ENCODE measurements around the gene KCTD4.
A peak's percentile ranks its signal among the peaks of the same experiment; 100 is the strongest.

KCTD4 gene

DNA sequence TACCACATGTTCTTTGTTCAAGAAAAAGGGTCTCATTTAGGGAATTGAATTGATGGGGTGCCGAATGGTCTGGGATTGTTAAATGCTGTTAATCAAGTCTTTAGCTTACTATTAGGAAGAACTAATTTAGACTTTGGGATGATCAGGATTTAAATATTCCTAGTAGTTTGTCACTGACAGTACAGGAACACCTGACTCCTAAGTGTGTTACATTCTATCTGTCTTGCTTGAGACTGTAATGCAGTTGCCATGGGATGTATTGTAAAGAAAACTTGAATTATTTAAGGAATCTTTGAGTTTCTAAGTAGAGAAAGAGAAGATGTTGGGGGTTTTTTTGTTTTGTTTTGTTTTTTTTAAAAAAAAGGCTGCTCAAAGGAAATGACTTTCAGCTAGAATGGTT lies 17.8 kb upstream of the KCTD4 start:
- TF ChIP-seq, protein P1, sequence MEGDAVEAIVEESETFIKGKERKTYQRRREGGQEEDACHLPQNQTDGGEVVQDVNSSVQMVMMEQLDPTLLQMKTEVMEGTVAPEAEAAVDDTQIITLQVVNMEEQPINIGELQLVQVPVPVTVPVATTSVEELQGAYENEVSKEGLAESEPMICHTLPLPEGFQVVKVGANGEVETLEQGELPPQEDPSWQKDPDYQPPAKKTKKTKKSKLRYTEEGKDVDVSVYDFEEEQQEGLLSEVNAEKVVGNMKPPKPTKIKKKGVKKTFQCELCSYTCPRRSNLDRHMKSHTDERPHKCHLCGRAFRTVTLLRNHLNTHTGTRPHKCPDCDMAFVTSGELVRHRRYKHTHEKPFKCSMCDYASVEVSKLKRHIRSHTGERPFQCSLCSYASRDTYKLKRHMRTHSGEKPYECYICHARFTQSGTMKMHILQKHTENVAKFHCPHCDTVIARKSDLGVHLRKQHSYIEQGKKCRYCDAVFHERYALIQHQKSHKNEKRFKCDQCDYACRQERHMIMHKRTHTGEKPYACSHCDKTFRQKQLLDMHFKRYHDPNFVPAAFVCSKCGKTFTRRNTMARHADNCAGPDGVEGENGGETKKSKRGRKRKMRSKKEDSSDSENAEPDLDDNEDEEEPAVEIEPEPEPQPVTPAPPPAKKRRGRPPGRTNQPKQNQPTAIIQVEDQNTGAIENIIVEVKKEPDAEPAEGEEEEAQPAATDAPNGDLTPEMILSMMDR (IDR thresholded peaks at IDR 0.05; ENCODE audit: insufficient read depth, low read depth, low read length, missing control alignments), result no peak
- H3K4me3 ChIP-seq (ENCODE audit: low read length), result no peak overlapping the region
- no peak for DNase-seq (ENCODE audit: low read depth)

DNA sequence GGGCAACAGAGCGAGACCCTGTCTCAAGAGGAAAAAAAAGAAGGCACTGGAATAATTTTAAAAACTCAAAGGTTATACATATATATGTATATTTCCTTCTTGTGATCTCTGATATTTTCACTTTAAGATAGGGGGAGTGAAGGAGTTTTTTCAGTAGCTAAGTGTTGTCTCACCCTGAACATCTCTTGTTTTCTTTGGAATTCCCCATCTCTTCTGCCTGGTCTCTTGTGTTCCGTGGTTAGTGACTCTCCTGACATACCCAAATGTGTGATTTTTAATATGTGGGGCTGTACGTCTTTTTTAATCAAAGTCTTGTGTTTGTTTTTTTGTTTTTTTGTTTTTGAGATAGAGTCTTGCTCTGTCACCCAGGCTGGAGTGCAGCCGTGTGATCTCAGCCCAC lies 15.3 kb upstream of the KCTD4 start:
- no peak for DNase-seq (ENCODE audit: low read depth)
- H3K4me3 ChIP-seq (ENCODE audit: low read length), result no peak overlapping the region
- TF ChIP-seq, protein P1 (IDR thresholded peaks at IDR 0.05; ENCODE audit: insufficient read depth, low read depth, low read length, missing control alignments), result no peak

DNA sequence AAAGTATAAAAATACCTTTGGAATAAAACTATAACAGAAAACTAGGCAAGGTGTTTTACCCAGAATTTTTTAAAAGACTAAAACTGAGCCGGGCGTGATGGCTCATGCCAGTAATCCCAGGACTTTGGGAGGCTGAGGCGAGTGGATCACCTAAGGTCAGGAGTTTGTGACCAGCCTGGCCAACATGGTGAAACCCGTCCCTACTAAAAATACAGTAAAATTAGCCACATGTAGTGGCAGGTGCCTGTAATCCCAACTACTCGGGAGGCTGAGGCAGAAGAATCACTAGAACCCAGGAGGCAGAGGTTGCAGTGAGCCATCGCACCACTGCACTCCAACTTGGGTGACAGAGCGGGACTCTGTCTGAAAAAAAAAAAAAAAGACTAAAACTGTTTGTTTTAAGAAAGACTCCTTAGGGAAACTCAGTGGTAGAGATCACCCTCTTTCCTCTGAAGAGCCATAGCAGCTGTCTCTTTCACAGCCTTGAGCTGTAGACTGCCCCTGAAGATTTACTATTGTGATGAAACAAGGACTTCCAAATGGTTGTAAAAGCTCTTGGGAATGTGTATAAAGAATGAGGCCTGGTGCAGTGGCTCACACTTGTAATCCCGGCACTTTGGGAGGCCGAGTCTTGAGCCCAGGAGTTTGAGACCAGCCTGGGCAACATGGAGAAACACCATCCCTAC lies 14.7 kb upstream of the KCTD4 start:
- TF ChIP-seq, protein P1 (IDR thresholded peaks at IDR 0.05; ENCODE audit: insufficient read depth, low read depth, low read length, missing control alignments), result no peak
- no peak overlapping the region for H3K4me3 ChIP-seq (ENCODE audit: low read length)
- DNase-seq (ENCODE audit: low read depth), result no peak

DNA sequence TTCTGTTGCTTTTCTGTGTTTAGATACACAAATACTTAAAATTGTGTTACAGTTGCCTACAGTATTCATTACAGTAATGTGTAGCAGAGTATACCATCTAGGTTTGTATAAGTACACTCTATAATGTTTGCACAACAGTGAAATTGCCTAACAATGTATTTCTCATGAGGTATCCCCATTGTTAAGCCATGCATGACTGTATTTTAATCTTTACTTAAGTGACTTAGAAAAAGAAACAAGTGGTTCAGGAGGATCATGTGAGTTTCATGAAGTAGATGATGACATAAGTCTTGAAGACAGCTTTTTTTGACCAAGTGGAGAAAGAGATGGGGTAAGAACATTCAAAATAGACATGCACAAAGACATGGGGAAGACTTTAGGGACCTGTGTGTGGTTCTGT lies 8.4 kb upstream of the KCTD4 start:
- no peak overlapping the region for H3K4me3 ChIP-seq (ENCODE audit: low read length)
- peak; percentile 95 for DNase-seq (ENCODE audit: low read depth)
- TF ChIP-seq, protein P1 (IDR thresholded peaks at IDR 0.05; ENCODE audit: insufficient read depth, low read depth, low read length, missing control alignments), result no peak

DNA sequence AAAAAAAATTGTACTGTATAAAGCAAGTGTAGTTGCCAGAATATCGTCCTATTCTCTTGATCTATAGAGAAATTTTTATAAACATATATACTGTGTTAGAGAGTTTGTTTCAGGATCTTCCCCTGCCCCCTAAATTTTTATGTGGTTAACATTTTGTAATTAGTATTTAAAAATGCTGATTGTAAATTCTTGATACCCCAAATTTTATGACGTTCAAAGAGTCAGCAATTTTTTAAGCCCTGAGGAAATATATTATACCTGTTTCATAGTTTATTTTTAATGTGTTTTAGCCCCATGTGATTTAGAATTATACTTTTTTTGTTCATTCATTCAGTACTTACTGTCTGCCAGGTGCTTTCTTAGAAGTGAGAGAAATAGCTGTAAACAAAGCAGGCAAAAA lies 7.3 kb upstream of the KCTD4 start:
- DNase-seq (ENCODE audit: low read depth), result no peak
- TF ChIP-seq, protein P1 (IDR thresholded peaks at IDR 0.05; ENCODE audit: insufficient read depth, low read depth, low read length, missing control alignments), result no peak
- no peak overlapping the region for H3K4me3 ChIP-seq (ENCODE audit: low read length)

DNA sequence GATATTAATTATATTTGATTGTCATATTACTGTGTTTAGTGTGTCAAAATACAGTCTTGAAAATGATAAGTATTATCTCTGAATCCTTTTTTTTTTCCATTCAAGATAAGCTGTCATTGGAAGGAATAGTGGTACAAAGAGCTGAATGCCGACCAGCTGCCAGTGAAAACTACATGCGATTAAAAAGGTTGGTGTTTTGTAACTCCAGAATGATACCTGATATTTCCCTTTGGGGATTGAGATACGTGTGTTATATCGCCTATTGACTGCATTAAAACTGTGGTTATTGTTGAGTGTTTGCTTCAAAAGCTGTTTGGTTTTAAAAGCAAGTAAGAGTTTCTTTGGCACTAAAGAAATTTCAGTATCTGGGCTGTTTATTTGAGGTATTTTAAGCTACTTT lies 6.5 kb upstream of the KCTD4 start:
- TF ChIP-seq, protein P1 (IDR thresholded peaks at IDR 0.05; ENCODE audit: insufficient read depth, low read depth, low read length, missing control alignments), result no peak
- peak overlapping the region; percentile 9 for H3K4me3 ChIP-seq (ENCODE audit: low read length)
- peak; percentile 37 for DNase-seq (ENCODE audit: low read depth)

DNA sequence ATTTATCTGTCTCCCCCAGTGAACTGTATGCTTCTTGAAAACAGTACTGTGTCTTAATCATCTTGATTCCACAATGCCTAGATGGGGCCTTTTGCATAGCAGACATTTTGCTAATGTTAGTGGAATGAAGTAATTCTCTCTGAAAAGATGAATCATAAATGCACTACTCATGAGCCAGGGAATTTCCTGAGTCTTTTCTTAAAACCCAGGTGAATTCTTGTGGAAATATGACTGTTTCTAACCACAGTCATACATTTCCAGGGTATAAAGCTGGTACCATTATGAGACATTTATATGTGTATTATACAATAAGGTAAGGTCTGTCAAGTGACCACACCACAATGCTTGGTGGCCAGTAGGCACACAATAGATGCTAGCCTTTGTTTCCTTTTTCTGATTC lies 5.5 kb upstream of the KCTD4 start:
- TF ChIP-seq, protein P1 (IDR thresholded peaks at IDR 0.05; ENCODE audit: insufficient read depth, low read depth, low read length, missing control alignments), result no peak
- peak; percentile 94 for DNase-seq (ENCODE audit: low read depth)
- no peak overlapping the region for H3K4me3 ChIP-seq (ENCODE audit: low read length)
